ENCODE measurements around the gene ZBTB49. TPM values are rescaled to one million over a fixed set of nuclear protein-coding genes. Genes with fewer than 3 reads are reported as not detected.

Gene ZBTB49, protein sequence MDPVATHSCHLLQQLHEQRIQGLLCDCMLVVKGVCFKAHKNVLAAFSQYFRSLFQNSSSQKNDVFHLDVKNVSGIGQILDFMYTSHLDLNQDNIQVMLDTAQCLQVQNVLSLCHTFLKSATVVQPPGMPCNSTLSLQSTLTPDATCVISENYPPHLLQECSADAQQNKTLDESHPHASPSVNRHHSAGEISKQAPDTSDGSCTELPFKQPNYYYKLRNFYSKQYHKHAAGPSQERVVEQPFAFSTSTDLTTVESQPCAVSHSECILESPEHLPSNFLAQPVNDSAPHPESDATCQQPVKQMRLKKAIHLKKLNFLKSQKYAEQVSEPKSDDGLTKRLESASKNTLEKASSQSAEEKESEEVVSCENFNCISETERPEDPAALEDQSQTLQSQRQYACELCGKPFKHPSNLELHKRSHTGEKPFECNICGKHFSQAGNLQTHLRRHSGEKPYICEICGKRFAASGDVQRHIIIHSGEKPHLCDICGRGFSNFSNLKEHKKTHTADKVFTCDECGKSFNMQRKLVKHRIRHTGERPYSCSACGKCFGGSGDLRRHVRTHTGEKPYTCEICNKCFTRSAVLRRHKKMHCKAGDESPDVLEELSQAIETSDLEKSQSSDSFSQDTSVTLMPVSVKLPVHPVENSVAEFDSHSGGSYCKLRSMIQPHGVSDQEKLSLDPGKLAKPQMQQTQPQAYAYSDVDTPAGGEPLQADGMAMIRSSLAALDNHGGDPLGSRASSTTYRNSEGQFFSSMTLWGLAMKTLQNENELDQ
- total RNA-seq (1 to 10 TPM; 4.8 to 5.3 TPM), polyA plus RNA-seq (ENCODE audit: insufficient read length in 6 of 6) (10 to 100 TPM in 4 of 6 donors, 1 to 10 TPM in 2; 7.6 to 13.5 (median 10.6) TPM)
- long read RNA-seq, donor 1: 0 reads
- long read RNA-seq, donor 2, partial matches to known transcripts: 7 of 7 reads
- long read RNA-seq, donor 2, other reads (novel, unspliced or antisense): 0 of 7 reads
- long read RNA-seq, donor 3: 0 reads
- long read RNA-seq, donor 4: 0 reads
- long read RNA-seq, donor 5: 0 reads
- long read RNA-seq, donor 6: 0 reads
- long read RNA-seq, donor 7: 0 reads
- long read RNA-seq, donor 8: 0 reads
- long read RNA-seq, donor 9: 0 reads
- long read RNA-seq, donor 10: 0 reads
- long read RNA-seq, donor 11: 0 reads
- long read RNA-seq, donor 12, partial matches to known transcripts: 0 of 1 reads
- long read RNA-seq, donor 12, other reads (novel, unspliced or antisense): 0 of 1 reads

DNA sequence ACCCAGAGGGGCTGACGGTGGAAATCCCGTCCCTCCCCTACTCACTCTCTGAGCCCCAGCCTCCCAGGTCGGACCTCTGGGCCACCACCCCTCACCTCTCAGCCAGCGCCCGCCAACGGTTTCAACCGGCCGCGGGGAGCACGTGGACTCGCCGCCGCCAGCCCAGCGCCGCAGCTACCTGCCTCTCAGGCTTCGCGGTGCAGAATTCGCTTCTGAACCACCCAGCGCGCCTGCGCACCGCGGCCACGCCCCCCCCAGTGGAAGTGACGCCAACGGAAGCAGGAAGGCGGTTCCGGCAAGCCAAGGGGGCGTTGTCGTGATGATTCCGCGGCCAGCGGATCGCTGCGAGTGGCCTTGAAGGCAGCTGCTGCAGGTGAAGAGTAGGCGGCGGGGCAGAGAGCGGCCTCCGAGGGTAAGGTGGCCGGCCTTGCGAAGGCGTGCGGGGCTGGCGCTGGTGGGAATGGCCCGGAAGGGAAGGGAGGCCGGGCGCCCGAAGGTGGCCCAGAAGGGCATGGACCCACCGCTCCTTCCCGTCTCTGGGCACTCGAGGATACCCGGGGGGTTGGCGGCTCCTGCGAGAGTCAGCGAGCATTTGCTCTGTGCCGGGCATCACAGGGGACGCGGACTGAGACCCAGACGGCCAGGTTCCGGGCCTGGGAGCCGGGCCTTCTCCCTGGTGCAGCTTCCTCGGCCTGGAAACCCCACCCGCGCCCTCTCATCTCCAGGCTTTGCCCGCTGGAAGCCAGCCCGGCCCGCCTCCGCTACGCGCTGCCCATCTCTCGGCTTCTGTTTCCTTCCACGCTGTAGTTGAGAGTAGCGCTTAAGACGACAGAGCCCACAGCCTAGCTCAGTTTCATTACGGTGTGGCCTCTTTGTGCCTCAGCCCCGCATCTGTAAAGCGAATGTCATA, at the start of gene ZBTB49, which contains the start of gene LYAR:
Gene ZBTB49 (plus strand): TSS at position 311 of the 910 bp plus-strand sequence. CDS start 9,695 bp downstream, outside the sequence.
Gene LYAR (minus strand): TSS at position 214 of the 910 bp plus-strand sequence. CDS start 6,412 bp downstream, outside the sequence.
- peak within 1 kb of the TSS; percentile 15 to 81 for H3K27ac ChIP-seq
- H3K36me3 ChIP-seq: peaks cover 0 to 13% of the 10 kb centered on the region in 2 donors
- intact Hi-C loops (cut with DNase I): no loop called here
- H3K9me3 ChIP-seq: no peaks in the 10 kb centered on the region
- peak within 1 kb of the TSS; percentile 99 to 100 for H3K4me3 ChIP-seq
- TF ChIP-seq, protein P1, sequence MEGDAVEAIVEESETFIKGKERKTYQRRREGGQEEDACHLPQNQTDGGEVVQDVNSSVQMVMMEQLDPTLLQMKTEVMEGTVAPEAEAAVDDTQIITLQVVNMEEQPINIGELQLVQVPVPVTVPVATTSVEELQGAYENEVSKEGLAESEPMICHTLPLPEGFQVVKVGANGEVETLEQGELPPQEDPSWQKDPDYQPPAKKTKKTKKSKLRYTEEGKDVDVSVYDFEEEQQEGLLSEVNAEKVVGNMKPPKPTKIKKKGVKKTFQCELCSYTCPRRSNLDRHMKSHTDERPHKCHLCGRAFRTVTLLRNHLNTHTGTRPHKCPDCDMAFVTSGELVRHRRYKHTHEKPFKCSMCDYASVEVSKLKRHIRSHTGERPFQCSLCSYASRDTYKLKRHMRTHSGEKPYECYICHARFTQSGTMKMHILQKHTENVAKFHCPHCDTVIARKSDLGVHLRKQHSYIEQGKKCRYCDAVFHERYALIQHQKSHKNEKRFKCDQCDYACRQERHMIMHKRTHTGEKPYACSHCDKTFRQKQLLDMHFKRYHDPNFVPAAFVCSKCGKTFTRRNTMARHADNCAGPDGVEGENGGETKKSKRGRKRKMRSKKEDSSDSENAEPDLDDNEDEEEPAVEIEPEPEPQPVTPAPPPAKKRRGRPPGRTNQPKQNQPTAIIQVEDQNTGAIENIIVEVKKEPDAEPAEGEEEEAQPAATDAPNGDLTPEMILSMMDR (IDR thresholded peaks at IDR 0.05): no peak
- no peaks in the 10 kb centered on the region for H3K27me3 ChIP-seq
- ATAC-seq (peak; percentile 99), DNase-seq (peak; percentile 90 to 99 (median 94))
- H3K4me1 ChIP-seq: peaks cover 12 to 31% of the 10 kb centered on the region in 2 donors

DNA sequence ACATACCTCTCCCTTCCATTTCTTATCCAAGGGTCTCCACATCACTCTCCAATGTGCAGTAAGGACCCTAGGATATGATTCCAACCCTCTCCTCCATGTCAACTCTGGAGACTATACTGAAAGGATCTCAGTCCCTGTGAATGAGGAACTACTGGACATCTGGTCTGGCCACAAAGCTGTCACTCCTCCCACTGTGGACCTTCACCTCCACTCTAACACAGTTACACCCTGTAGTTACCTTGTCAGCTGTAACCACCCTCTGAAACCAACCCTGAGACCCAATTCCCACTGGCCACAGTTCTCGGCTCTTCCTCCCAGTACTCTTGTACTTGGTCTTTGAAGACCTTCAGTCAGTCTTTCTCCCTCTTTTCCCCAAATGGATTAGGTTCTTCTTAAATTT, 44.9 kb upstream of the ZBTB49 start:
- TF ChIP-seq, protein P1 (IDR thresholded peaks at IDR 0.05): no peak
- Histone ChIP-seq H3K4me3 (no peak overlapping the region), H3K27ac (no peak overlapping the region), H3K4me1 (peaks cover 6 to 32% of the 10 kb centered on the region in 2 donors), H3K36me3 (peaks cover 0 to 36% of the 10 kb centered on the region in 2 donors), H3K27me3 (no peaks in the 10 kb centered on the region), H3K9me3 (no peaks in the 10 kb centered on the region)
- ATAC-seq (no peak), DNase-seq (no peak)
- intact Hi-C loops (cut with DNase I): no loop called here

DNA sequence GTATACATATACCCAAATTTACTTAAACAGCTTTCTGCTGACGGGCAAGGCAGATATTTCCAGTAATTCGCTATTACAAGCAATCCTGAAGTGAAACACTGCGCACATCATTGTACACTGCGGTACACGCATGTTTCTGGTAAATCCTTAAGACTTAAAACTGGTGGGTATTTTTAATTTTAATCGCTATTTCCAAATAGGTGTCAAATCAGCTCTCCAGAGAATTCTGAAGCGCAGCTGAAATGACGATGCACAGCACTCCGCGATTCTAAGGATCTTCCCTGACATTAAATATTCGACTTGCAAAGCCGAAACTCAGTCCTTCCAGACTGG, 42.4 kb upstream of the ZBTB49 start:
- H3K4me3 ChIP-seq: peak overlapping the region; percentile 75 to 87
- H3K9me3 ChIP-seq: no peaks in the 10 kb centered on the region
- DNase-seq (no peak), ATAC-seq (peak; percentile 4)
- H3K27me3 ChIP-seq: no peaks in the 10 kb centered on the region
- intact Hi-C loops (cut with DNase I): no loop called here
- peaks cover 6 to 32% of the 10 kb centered on the region in 2 donors for H3K4me1 ChIP-seq
- H3K36me3 ChIP-seq: peaks cover 0 to 20% of the 10 kb centered on the region in 2 donors
- TF ChIP-seq, protein P1 (IDR thresholded peaks at IDR 0.05): no peak
- H3K27ac ChIP-seq: peak overlapping the region; percentile 98

DNA sequence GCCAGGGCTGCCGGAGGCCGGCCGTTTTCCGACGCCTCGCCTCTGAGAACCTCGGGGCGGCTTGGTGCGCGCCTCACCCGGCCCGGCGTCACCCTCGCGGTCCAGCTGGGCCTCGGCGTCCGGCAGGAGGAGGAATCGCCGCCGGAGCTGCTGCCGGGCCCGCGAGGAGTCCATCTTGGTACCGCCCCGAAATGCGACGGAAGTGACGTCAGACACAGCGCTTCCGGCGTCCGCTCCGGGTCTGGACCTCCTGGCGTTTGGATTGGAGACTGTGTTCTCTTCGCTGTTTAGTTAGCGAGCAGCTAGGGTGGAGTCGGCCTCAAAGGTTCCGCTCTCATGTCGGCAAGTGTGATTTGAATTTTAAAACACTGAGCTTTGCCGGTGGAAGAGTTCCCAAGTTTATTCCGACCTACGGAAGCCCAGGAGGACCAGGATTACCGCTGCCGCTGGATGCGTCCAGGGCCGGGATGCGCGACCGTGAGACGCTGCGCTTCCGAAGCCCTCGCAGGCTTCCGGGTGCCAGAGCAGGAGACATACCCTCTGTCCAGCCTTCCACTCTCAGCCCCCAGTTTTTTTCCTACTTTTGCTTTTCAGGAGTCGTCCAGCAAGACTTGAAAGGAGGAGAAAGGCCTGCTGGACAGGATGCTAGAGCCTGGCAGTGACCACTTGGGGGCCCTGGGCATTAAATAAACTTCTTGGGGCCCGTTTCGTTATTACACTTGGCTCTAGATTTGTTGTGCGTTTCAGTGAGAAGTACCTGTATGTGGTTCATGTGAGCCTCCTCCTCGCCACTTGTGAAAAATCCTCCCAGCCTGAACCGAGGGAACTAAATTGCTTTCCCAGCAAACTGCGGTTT, 41.8 kb upstream of the ZBTB49 start, which contains the start of gene TMEM128:
Gene TMEM128 (minus strand): TSS at position 195 of the 856 bp plus-strand sequence. CDS start 21 bp downstream, at position 174.
- Histone ChIP-seq H3K36me3 (peaks cover 0 to 19% of the 10 kb centered on the region in 2 donors), H3K27ac (peak within 1 kb of the TSS; percentile 98), H3K4me1 (peaks cover 6 to 32% of the 10 kb centered on the region in 2 donors), H3K27me3 (no peaks in the 10 kb centered on the region), H3K9me3 (no peaks in the 10 kb centered on the region), H3K4me3 (peak within 1 kb of the TSS; percentile 75 to 87)
- TF ChIP-seq, protein P1 (IDR thresholded peaks at IDR 0.05): no peak
- intact Hi-C loops (cut with DNase I): no loop called here
- DNase-seq: peak; percentile 92 to 97 (median 96)
- peak; percentile 97 for ATAC-seq
